ENCODE data around the gene LIN7A. TPM values are rescaled to one million over a fixed set of nuclear protein-coding genes. Genes with fewer than 3 reads are reported as not detected.

LIN7A gene
- total and polyA plus RNA-seq, 12 donors = 0.35 to 6.0 (median 2.7) TPM

DNA sequence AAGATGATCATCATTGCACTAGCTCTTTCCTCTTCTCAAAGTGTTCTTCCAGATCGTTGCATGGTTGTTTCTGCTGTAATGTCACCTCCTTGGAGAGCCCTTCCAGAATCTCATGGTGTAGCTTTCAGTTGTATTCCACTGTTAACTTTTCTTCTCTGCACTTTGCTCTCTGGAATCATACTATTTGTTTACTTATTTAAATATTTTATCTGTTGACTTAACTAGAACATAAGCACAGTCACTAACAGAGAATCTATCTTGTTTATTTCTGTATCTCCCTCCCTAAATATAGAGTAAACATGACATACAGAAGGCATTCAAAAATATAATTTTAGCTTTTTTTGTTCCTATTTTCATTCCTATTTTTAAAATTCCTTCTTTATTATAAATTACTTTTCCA is 11.8 kb downstream of the LIN7A start:
- no peak for DNase-seq
- Histone ChIP-seq H3K27ac (no peak overlapping the region), H3K36me3 (replicated peaks in 1 of 2) (no peaks in the 10 kb centered on the region), H3K4me3 (no peak overlapping the region), H3K27me3 (no peaks in the 10 kb centered on the region), H3K4me1 (replicated peaks in 1 of 2) (no peaks in the 10 kb centered on the region), H3K9me3 (replicated peaks in 1 of 3) (no peaks in the 10 kb centered on the region)
- 71 to 81% (median 79%) methylated on average over 1 of the region's 1 CpG for WGBS, 4 donors
- TF ChIP-seq CTCF (IDR thresholded peaks at IDR 0.05) = no peak
- no peak for TF ChIP-seq POLR2A (IDR thresholded peaks at IDR 0.05)
- intact Hi-C loops (cut with DNase I) = no loop called here

- Histone ChIP-seq H3K4me1 (replicated peaks in 1 of 2) (no peaks in the 10 kb centered on the region), H3K36me3 (replicated peaks in 1 of 2) (no peaks in the 10 kb centered on the region), H3K27ac (no peak overlapping the region), H3K4me3 (no peak overlapping the region), H3K9me3 (replicated peaks in 1 of 3) (no peaks in the 10 kb centered on the region), H3K27me3 (no peaks in the 10 kb centered on the region)
- 67 to 92% (median 79%) methylated on average over 2 of the region's 2 CpGs for WGBS, 4 donors
- no peak for DNase-seq
- intact Hi-C loops (cut with DNase I) = no loop called here
- TF ChIP-seq POLR2A (IDR thresholded peaks at IDR 0.05) = no peak
- TF ChIP-seq CTCF (IDR thresholded peaks at IDR 0.05) = no peak
Measured at GRCh38 chr12:80925237-80925636, 12.5 kb downstream of the LIN7A start.

GRCh38 chr12:80924437-80924836 is 13.3 kb downstream of the LIN7A start:
- Histone ChIP-seq H3K4me1 (replicated peaks in 1 of 2) (no peaks in the 10 kb centered on the region), H3K36me3 (replicated peaks in 1 of 2) (no peaks in the 10 kb centered on the region), H3K9me3 (replicated peaks in 1 of 3) (no peaks in the 10 kb centered on the region), H3K27ac (no peak overlapping the region), H3K27me3 (no peaks in the 10 kb centered on the region), H3K4me3 (no peak overlapping the region)
- intact Hi-C loops (cut with DNase I) = no loop called here
- no peak for DNase-seq
- 79 to 87% (median 84%) methylated on average over 2 of the region's 2 CpGs for WGBS, 4 donors
- TF ChIP-seq POLR2A (IDR thresholded peaks at IDR 0.05) = no peak
- TF ChIP-seq CTCF (IDR thresholded peaks at IDR 0.05) = no peak

DNA sequence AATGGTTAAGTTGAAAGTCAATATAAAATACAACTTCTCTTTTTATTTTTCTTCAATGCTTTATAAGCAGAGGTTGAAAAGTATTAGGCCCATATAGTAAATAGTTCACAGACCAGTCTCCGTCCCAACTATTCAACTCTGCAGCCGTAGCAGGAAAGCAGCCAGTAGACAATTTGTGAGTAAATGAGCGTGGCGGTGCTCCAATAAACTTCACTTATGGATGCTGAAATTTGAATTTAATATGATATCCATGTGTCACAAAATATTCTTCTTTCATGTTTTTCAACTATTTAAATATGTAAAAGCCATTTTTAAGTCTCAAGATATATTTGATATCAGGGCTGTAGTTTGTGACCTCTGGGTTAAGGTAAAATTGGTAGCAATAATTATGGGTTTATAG is 17.7 kb downstream of the LIN7A start:
- Histone ChIP-seq H3K27me3 (no peaks in the 10 kb centered on the region), H3K9me3 (replicated peaks in 1 of 3) (no peaks in the 10 kb centered on the region), H3K27ac (no peak overlapping the region), H3K36me3 (replicated peaks in 1 of 2) (no peaks in the 10 kb centered on the region), H3K4me3 (no peak overlapping the region), H3K4me1 (replicated peaks in 1 of 2) (no peaks in the 10 kb centered on the region)
- intact Hi-C loops (cut with DNase I) = no loop called here
- TF ChIP-seq POLR2A (IDR thresholded peaks at IDR 0.05) (no peak), CTCF (IDR thresholded peaks at IDR 0.05) (no peak)
- WGBS, 4 donors = 94 to 98% (median 96%) methylated on average over 4 of the region's 4 CpGs
- DNase-seq = no peak

All from adrenal gland (tissue), 12 donors.